OCI-LY3 (cell line): ENCODE data around the gene P3H2.

Experiments
- CTCF ChIP-seq: fragments of 200-600, 300-600 bp; sonication (generic); IDR thresholded peaks from 2 replicates; pipeline ENCODE4 v1.5.1; 2014; ENCODE audit warnings: antibody characterized with exemption, low read length, low read depth
- EZH2phosphoT487 ChIP-seq: fragments of 200-600 bp; shearing (Covaris generic); IDR thresholded peaks from 2 replicates; pipeline ENCODE4 v1.6.1; 2018; ENCODE audit warnings: antibody characterized with exemption, mixed run types, low read depth

- TF ChIP-seq CTCF, result peak; percentile 86
- no peak for TF ChIP-seq EZH2phosphoT487
Measured at GRCh38 chr3:189967254-189967865, 153.3 kb downstream of the P3H2 start.
